IgD-negative memory B cell (primary cell): ENCODE data around the gene HABP2. TPM values are rescaled to one million over a fixed set of nuclear protein-coding genes. Genes with fewer than 3 reads are reported as not detected.

ENCODE experiments used
- H3K27ac Mint-ChIP-seq, 3 donors: one replicate each; pipeline ENCODE4 v1.8.0; 2020 to 2022; ENCODE audit warnings: mild to moderate bottlenecking in 3 of 3, mixed read lengths in 3 of 3, moderate library complexity in 1 of 3
- H3K27me3 Mint-ChIP-seq: one replicate; pipeline ENCODE4 v1.8.0; 2021; ENCODE audit warnings: mixed read lengths
- H3K36me3 Mint-ChIP-seq: one replicate; pipeline ENCODE4 v1.8.0; 2020; ENCODE audit warnings: mild to moderate bottlenecking, mixed read lengths
- H3K4me1 Mint-ChIP-seq, 3 donors: one replicate each; pipeline ENCODE4 v1.8.0; 2020 to 2022; ENCODE audit warnings: mixed read lengths in 3 of 3, mild to moderate bottlenecking in 1 of 3
- H3K4me3 Mint-ChIP-seq, 4 donors: one replicate each; pipeline ENCODE4 v1.8.0; 2020 to 2022; ENCODE audit warnings: mild to moderate bottlenecking in 4 of 4, mixed read lengths in 4 of 4, moderate library complexity in 3 of 4
- H3K9me3 Mint-ChIP-seq, 3 donors: one replicate each; pipeline ENCODE4 v1.8.0; 2020 to 2021; ENCODE audit warnings: mixed read lengths in 3 of 3, mild to moderate bottlenecking in 1 of 3
- polyA plus RNA-seq: library from polyadenylated mRNA; unstranded; fragments of 300-500 nt; fragmentation: Illumina TruSeq; gene quantifications from one replicate; pipeline ENCODE4 v1.2.3, GENCODE V29; 2021

HABP2 gene
- polyA plus RNA-seq = not detected

- Mint-ChIP-seq H3K4me1 (peaks cover 0 to 6% (median 2%) of the 10 kb centered on the region in 3 donors), H3K36me3 (no peaks in the 10 kb centered on the region), H3K27ac (no peak within 1 kb of the TSS), H3K27me3 (no peaks in the 10 kb centered on the region), H3K9me3 (no peaks in the 10 kb centered on the region), H3K4me3 (no peak within 1 kb of the TSS)
Measured at GRCh38 chr10:113552701-113553100, at the start of gene HABP2. Gene HABP2 (plus strand): TSS chr10:113553053. CDS start chr10:113553122, 69 bp downstream.

GRCh38 chr10:113503930-113504329 lies 48.9 kb upstream of the HABP2 start:
- Mint-ChIP-seq H3K27me3 (peaks cover 4% of the 10 kb centered on the region), H3K36me3 (no peaks in the 10 kb centered on the region), H3K27ac (no peak overlapping the region), H3K4me3 (no peak overlapping the region), H3K4me1 (no peaks in the 10 kb centered on the region), H3K9me3 (peaks cover 0 to 6% (median 2%) of the 10 kb centered on the region in 3 donors)

GRCh38 chr10:113504423-113504822 lies 48.4 kb upstream of the HABP2 start:
- Mint-ChIP-seq H3K27me3 (peaks cover 4% of the 10 kb centered on the region), H3K4me1 (no peaks in the 10 kb centered on the region), H3K36me3 (no peaks in the 10 kb centered on the region), H3K27ac (no peak overlapping the region), H3K4me3 (no peak overlapping the region), H3K9me3 (peaks cover 0 to 6% (median 2%) of the 10 kb centered on the region in 3 donors)

GRCh38 chr10:113506476-113506875 lies 46.4 kb upstream of the HABP2 start:
- H3K27ac Mint-ChIP-seq = no peak overlapping the region
- H3K27me3 Mint-ChIP-seq = peaks cover 1% of the 10 kb centered on the region
- peaks cover 2 to 15% (median 3%) of the 10 kb centered on the region in 3 donors for H3K9me3 Mint-ChIP-seq
- H3K4me3 Mint-ChIP-seq = no peak overlapping the region
- H3K4me1 Mint-ChIP-seq = no peaks in the 10 kb centered on the region
- peaks cover 2% of the 10 kb centered on the region for H3K36me3 Mint-ChIP-seq

GRCh38 chr10:113511419-113511818 lies 41.4 kb upstream of the HABP2 start:
- Mint-ChIP-seq H3K27me3 (peaks cover 6% of the 10 kb centered on the region), H3K4me1 (no peaks in the 10 kb centered on the region), H3K4me3 (no peak overlapping the region), H3K27ac (no peak overlapping the region), H3K36me3 (peaks cover 6% of the 10 kb centered on the region), H3K9me3 (peaks cover 0 to 17% (median 8%) of the 10 kb centered on the region in 3 donors)

- H3K9me3 Mint-ChIP-seq = peaks cover 0 to 14% (median 8%) of the 10 kb centered on the region in 3 donors
- no peak overlapping the region for H3K4me3 Mint-ChIP-seq
- H3K36me3 Mint-ChIP-seq = peaks cover 6% of the 10 kb centered on the region
- H3K27ac Mint-ChIP-seq = no peak overlapping the region
- peaks cover 11% of the 10 kb centered on the region for H3K27me3 Mint-ChIP-seq
- H3K4me1 Mint-ChIP-seq = peaks cover 0 to 2% (median 0%) of the 10 kb centered on the region in 3 donors
Measured at GRCh38 chr10:113515161-113515560, 37.7 kb upstream of the HABP2 start.

GRCh38 chr10:113515601-113516000 lies 37.3 kb upstream of the HABP2 start:
- Mint-ChIP-seq H3K4me3 (no peak overlapping the region), H3K4me1 (peaks cover 0 to 2% (median 0%) of the 10 kb centered on the region in 3 donors), H3K36me3 (peaks cover 6% of the 10 kb centered on the region), H3K27ac (no peak overlapping the region), H3K27me3 (peaks cover 11% of the 10 kb centered on the region), H3K9me3 (peaks cover 0 to 11% (median 7%) of the 10 kb centered on the region in 3 donors)

GRCh38 chr10:113516061-113516460 lies 36.8 kb upstream of the HABP2 start:
- no peak overlapping the region for H3K27ac Mint-ChIP-seq
- peaks cover 11% of the 10 kb centered on the region for H3K27me3 Mint-ChIP-seq
- peaks cover 0 to 2% (median 0%) of the 10 kb centered on the region in 3 donors for H3K4me1 Mint-ChIP-seq
- peaks cover 4% of the 10 kb centered on the region for H3K36me3 Mint-ChIP-seq
- peaks cover 0 to 9% (median 5%) of the 10 kb centered on the region in 3 donors for H3K9me3 Mint-ChIP-seq
- no peak overlapping the region for H3K4me3 Mint-ChIP-seq

GRCh38 chr10:113517165-113517900 lies 35.5 kb upstream of the HABP2 start:
- H3K4me3 Mint-ChIP-seq = no peak overlapping the region
- peaks cover 0 to 5% (median 0%) of the 10 kb centered on the region in 3 donors for H3K9me3 Mint-ChIP-seq
- peaks cover 0 to 2% (median 0%) of the 10 kb centered on the region in 3 donors for H3K4me1 Mint-ChIP-seq
- no peaks in the 10 kb centered on the region for H3K36me3 Mint-ChIP-seq
- H3K27me3 Mint-ChIP-seq = peaks cover 11% of the 10 kb centered on the region
- no peak overlapping the region for H3K27ac Mint-ChIP-seq

GRCh38 chr10:113517901-113518260 lies 35.0 kb upstream of the HABP2 start:
- Mint-ChIP-seq H3K27ac (no peak overlapping the region), H3K36me3 (no peaks in the 10 kb centered on the region), H3K27me3 (peaks cover 14% of the 10 kb centered on the region), H3K4me1 (peaks cover 0 to 2% (median 0%) of the 10 kb centered on the region in 3 donors), H3K9me3 (peaks cover 0 to 5% (median 0%) of the 10 kb centered on the region in 3 donors), H3K4me3 (no peak overlapping the region)

GRCh38 chr10:113518415-113518814 lies 34.4 kb upstream of the HABP2 start:
- Mint-ChIP-seq H3K4me3 (no peak overlapping the region), H3K9me3 (peaks cover 0 to 3% (median 0%) of the 10 kb centered on the region in 3 donors), H3K27me3 (peaks cover 15% of the 10 kb centered on the region), H3K36me3 (no peaks in the 10 kb centered on the region), H3K27ac (no peak overlapping the region), H3K4me1 (peaks cover 0 to 2% (median 0%) of the 10 kb centered on the region in 3 donors)

GRCh38 chr10:113518816-113519591 lies 33.8 kb upstream of the HABP2 start:
- H3K9me3 Mint-ChIP-seq = peaks cover 0 to 2% (median 0%) of the 10 kb centered on the region in 3 donors
- no peak overlapping the region for H3K4me3 Mint-ChIP-seq
- H3K27me3 Mint-ChIP-seq = peaks cover 15% of the 10 kb centered on the region
- H3K4me1 Mint-ChIP-seq = peaks cover 0 to 2% (median 0%) of the 10 kb centered on the region in 3 donors
- H3K36me3 Mint-ChIP-seq = no peaks in the 10 kb centered on the region
- no peak overlapping the region for H3K27ac Mint-ChIP-seq

GRCh38 chr10:113519681-113520115 lies 33.2 kb upstream of the HABP2 start:
- Mint-ChIP-seq H3K27me3 (peaks cover 18% of the 10 kb centered on the region), H3K4me1 (peaks cover 0 to 2% (median 0%) of the 10 kb centered on the region in 3 donors), H3K9me3 (peaks cover 0 to 2% (median 0%) of the 10 kb centered on the region in 3 donors), H3K27ac (no peak overlapping the region), H3K36me3 (no peaks in the 10 kb centered on the region), H3K4me3 (no peak overlapping the region)

- Mint-ChIP-seq H3K4me1 (peaks cover 0 to 2% (median 0%) of the 10 kb centered on the region in 3 donors), H3K9me3 (no peaks in the 10 kb centered on the region), H3K27ac (no peak overlapping the region), H3K36me3 (no peaks in the 10 kb centered on the region), H3K27me3 (peaks cover 16% of the 10 kb centered on the region), H3K4me3 (no peak overlapping the region)
Measured at GRCh38 chr10:113520261-113520660, 32.6 kb upstream of the HABP2 start.
